GM18502 (cell line): ENCODE data around the gene ALG8.
A peak's percentile ranks its signal among the peaks of the same experiment; 100 is the strongest.
"Not testable (repeated sequence)": the region's sequence is repeated elsewhere in the genome, so short reads cannot be mapped to it uniquely, and the experiment has no call there.

Experiments
- ATAC-seq: cut with Tn5 transposase; IDR thresholded peaks from one replicate; pipeline ENCODE4 v1.9.1; 2021; ENCODE audit warnings: mild to moderate bottlenecking; ENCODE audit not compliant: unreplicated experiment, poor library complexity

ALG8 gene

GRCh38 chr11:78109081-78110015 lies 30.1 kb downstream of the ALG8 start:
- ATAC-seq = no peak

- no peak for ATAC-seq
These were observed 38.6 kb downstream of the ALG8 start for GRCh38 chr11:78100676-78101472.

GRCh38 chr11:78100261-78100660 lies 39.2 kb downstream of the ALG8 start:
- no peak for ATAC-seq

- ATAC-seq = no peak
These were observed 39.8 kb downstream of the ALG8 start for GRCh38 chr11:78099666-78100065.

- no peak for ATAC-seq
These were observed 41.6 kb downstream of the ALG8 start for GRCh38 chr11:78097666-78098385.

- no peak for ATAC-seq
These were observed 45.2 kb downstream of the ALG8 start for GRCh38 chr11:78094250-78094649.

GRCh38 chr11:78086521-78087074 lies 52.8 kb downstream of the ALG8 start:
- ATAC-seq = not testable (repeated sequence)

GRCh38 chr11:78085972-78086371 lies 53.5 kb downstream of the ALG8 start:
- ATAC-seq = no peak

- not testable (repeated sequence) for ATAC-seq
These were observed 54.9 kb downstream of the ALG8 start for GRCh38 chr11:78084506-78084905.

- no peak for ATAC-seq
These were observed 56.4 kb downstream of the ALG8 start for GRCh38 chr11:78083021-78083420.

- ATAC-seq = no peak
These were observed 57.3 kb downstream of the ALG8 start for GRCh38 chr11:78082146-78082545.

GRCh38 chr11:78081583-78081982 lies 57.8 kb downstream of the ALG8 start:
- ATAC-seq = no peak

- no peak for ATAC-seq
These were observed 58.5 kb downstream of the ALG8 start for GRCh38 chr11:78080818-78081495.

- ATAC-seq = no peak
These were observed 59.2 kb downstream of the ALG8 start for GRCh38 chr11:78080084-78080817.

GRCh38 chr11:78079232-78080083 lies 60.0 kb downstream of the ALG8 start, which contains the start of gene NDUFC2:
Gene NDUFC2, minus strand, starts transcription at chr11:78079862. Its CDS starts 118 bp downstream, at chr11:78079744.
- ATAC-seq = peak; percentile 86

GRCh38 chr11:78078218-78079167 lies 60.9 kb downstream of the ALG8 start:
- ATAC-seq = no peak

GRCh38 chr11:78077592-78077991 lies 61.8 kb downstream of the ALG8 start:
- ATAC-seq = not testable (repeated sequence)
